ENCODE results near the gene EIF4B. TPM values are rescaled to one million over a fixed set of nuclear protein-coding genes. Genes with fewer than 3 reads are reported as not detected.

The EIF4B gene
- total and polyA plus RNA-seq, 2 of the 13 experiments (the other 11 are each of a cell fraction or from before 2014, with no cell fraction given): 416 to 548 TPM

DNA sequence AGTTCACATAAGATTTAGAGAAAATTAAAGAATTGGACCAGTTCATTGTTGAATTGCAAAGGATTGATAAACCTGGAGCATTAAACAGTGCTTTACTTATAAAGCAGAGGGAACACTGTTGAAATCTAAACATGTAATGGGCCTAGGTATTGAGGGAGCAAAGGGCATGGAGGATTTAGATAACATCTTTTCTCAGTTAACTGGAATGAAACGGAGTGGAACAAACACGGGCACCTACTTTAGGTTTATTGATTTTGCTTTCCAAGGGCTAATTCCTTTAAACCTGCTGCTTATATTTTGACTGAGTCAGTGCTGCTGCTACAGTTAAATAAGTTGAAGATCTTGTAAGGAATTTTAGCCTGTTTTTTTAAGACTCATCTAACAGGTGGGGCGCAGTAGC, 5.6 kb downstream of the EIF4B start (continued):
- no peak for TF ChIP-seq ZNF891 (CRISPR knock-in tag; IDR thresholded peaks at IDR 0.05)
- 0 out of 2 replicates have a peak, but pooled peaks have one; percentile 38 for TF ChIP-seq HMG20A (CRISPR knock-in tag; IDR thresholded peaks at IDR 0.05; ENCODE audit: borderline replicate concordance)
- TF ChIP-seq, protein P1, sequence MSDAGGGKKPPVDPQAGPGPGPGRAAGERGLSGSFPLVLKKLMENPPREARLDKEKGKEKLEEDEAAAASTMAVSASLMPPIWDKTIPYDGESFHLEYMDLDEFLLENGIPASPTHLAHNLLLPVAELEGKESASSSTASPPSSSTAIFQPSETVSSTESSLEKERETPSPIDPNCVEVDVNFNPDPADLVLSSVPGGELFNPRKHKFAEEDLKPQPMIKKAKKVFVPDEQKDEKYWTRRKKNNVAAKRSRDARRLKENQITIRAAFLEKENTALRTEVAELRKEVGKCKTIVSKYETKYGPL (CRISPR knock-in tag; IDR thresholded peaks at IDR 0.05): no peak

DNA sequence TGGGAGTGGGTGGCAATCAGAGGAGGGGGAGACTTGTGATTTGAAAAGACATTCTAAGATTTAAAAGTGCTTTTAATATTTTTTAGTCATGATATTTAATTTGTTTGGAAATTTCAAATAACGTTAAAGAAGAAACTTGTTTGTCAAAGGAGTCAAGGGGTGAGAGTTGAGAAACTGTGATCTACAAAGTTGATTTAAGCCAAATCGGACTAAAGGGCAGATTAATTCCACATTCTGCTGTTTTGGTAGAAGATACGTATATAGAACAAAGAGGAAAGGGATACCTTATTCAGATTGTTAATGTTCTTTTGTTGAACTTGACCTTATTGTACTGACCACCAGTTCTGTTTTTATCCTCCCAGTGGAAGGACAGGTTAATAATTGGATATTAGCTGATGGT, 6.7 kb downstream of the EIF4B start:
- ATAC-seq: no peak
- H3K4me3 ChIP-seq (replicated peaks in 1 of 3; ENCODE audit: insufficient read depth in 1 of 3, low read depth in 2 of 3, low read length in 3 of 3): no peak overlapping the region
- CTCF ChIA-PET (ENCODE audit: low intra/inter-chr PET ratio, low total read pairs): no interaction called here

More for the DNA sequence above, 6.7 kb downstream of the EIF4B start:
- Histone ChIP-seq H3K27ac (ENCODE audit: extremely low read length, insufficient read depth, low read length) (peak overlapping the region; percentile 21), H3K9ac (ENCODE audit: insufficient read depth, low read depth, low read length) (no peak overlapping the region; the same call in 1 of the 2 replicates), H3K4me1 (ENCODE audit: insufficient read depth, low read length) (peaks cover 78% of the 10 kb centered on the region), H3K79me2 (ENCODE audit: insufficient read depth, low read length) (peaks cover 94% of the 10 kb centered on the region), H3K27me3 (ENCODE audit: control insufficient read depth in 1 of 2, insufficient read depth in 2 of 2, low read length in 2 of 2) (no peaks in the 10 kb centered on the region; a peak in 1 of 5 replicates), H2AFZ (ENCODE audit: low read length) (no peak overlapping the region), H3K9me3 (ENCODE audit: low read length) (no peaks in the 10 kb centered on the region), H3K4me2 (ENCODE audit: low read depth, low read length) (no peak overlapping the region), H4K20me1 (ENCODE audit: insufficient read depth, low read length) (peaks cover 90% of the 10 kb centered on the region), H3K36me3 (replicated peaks in 1 of 2; ENCODE audit: control insufficient read depth in 1 of 2, insufficient read depth in 2 of 2, low read length in 2 of 2) (peaks cover 1 to 59% of the 10 kb centered on the region in 2 experiments)
- FAIRE-seq (no peak), DNase-seq (ENCODE audit: low spot score) (no peak)
- POLR2A ChIA-PET: no interaction called here
- intact Hi-C loops (cut with micrococcal nuclease; ENCODE audit: unreplicated experiment): no loop called here
- in situ Hi-C loops (cut with HindIII; ENCODE audit: extremely low pct_ligation_motif_present, low pct_unique_long_range_greater_than_20kb): no loop called here
- WGBS (ENCODE audit: low lambda C conversion rate): 86% methylated on average over 3 of the region's 3 CpGs
- no TSS peak for BruUV-seq (replicated peaks)
- TF ChIP-seq, protein P2, sequence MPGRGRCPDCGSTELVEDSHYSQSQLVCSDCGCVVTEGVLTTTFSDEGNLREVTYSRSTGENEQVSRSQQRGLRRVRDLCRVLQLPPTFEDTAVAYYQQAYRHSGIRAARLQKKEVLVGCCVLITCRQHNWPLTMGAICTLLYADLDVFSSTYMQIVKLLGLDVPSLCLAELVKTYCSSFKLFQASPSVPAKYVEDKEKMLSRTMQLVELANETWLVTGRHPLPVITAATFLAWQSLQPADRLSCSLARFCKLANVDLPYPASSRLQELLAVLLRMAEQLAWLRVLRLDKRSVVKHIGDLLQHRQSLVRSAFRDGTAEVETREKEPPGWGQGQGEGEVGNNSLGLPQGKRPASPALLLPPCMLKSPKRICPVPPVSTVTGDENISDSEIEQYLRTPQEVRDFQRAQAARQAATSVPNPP (CRISPR knock-in tag; IDR thresholded peaks at IDR 0.05): no peak
- TF ChIP-seq HNRNPK (IDR thresholded peaks at IDR 0.05; ENCODE audit: low read depth, low read length, poor library complexity, severe bottlenecking) (no peak), ZNF180 (CRISPR knock-in tag; IDR thresholded peaks at IDR 0.05; ENCODE audit: borderline replicate concordance, low read depth) (no peak), ZNF446 (CRISPR knock-in tag; IDR thresholded peaks at IDR 0.05) (no peak), MYPOP (CRISPR knock-in tag; IDR thresholded peaks at IDR 0.05) (no peak), PHF20 (CRISPR knock-in tag; IDR thresholded peaks at IDR 0.05) (no peak), SIX4 (CRISPR knock-in tag; IDR thresholded peaks at IDR 0.05) (no peak), LCORL (IDR thresholded peaks at IDR 0.05) (no peak), LCORL (CRISPR knock-in tag; IDR thresholded peaks at IDR 0.05) (no peak), TMF1 (CRISPR knock-in tag; IDR thresholded peaks at IDR 0.05; ENCODE audit: low read depth) (no peak)
